HG02970 (cell line): ENCODE data around the gene PACSIN3.

ENCODE experiments used
- ATAC-seq: cut with Tn5 transposase; IDR thresholded peaks from one replicate; pipeline ENCODE4 v1.9.1; 2021; ENCODE audit warnings: mild to moderate bottlenecking, moderate library complexity, moderate number of reproducible peaks; ENCODE audit not compliant: unreplicated experiment, low FRiP score

PACSIN3 gene

DNA sequence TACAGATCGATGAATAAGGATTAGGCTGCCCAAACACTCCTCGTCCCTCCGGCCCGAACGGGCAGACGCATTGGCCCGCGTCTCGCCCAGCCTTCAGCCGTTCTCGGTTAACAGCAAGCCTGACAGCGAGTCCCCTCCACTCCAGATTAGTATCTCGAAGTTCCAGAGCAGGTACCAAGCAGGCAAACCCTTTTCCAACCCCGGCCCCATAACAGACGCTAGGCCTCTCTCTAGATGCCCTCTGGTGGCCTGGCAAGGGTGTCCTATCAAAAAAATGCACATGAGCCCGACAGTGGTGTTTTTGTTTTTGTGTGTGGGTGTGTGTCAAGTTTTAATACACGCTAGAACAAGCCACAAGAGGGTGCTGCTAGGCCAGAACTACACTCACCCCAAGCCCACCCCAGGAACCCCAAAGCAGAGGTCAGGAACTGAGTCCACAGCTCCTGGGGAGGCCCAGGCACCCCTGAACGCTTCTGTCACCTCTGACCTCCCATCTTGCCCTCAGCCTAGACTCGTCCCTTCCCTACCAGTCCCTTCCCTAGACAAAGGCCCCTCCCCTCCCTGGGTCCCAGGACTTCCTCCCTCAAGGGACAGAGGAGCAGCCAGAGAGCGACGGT lies 8.9 kb downstream of the PACSIN3 start:
- ATAC-seq: peak; percentile 41

DNA sequence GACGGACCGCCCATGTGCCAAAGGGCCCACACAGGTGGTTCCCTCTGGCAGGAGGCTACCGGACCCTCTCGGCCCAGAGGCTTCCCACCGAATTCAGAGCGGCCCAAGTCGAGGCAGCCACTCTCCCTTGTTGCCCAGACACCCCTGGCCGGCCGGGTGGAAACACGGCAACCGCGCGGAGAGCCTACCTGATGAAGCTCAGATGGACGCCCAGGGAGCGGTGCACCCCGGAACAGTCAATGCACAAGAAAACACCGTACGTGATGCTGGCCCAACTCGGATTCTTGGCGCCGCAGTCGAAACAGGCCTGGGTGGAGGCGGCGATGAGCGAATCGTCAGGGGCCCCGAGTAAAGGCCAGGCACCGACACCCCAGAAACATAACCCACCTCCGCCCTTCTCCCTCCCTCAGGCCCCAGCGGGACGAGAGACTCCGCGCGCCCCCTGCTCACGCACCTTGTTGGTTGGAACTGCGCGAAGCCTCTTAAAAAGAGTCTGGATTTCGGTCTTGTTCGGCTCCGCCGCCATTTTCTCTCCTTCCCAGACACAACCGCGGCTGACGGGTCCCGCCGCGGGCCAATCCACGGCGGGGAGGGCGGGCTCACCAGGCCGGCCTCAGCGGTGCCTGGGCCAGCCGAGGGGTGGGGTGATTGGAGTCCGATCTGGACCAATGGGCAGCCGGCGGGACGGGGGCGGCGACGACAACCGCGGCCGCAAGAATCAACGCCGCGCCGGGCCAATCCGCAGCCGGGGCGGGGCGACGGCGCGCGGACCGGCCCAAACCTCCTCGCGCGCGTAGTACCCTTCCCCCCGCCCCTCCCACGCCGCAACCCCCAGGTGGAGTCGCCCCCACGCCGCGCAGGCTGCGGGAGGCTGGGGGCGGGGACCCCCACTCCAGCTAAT lies 9.7 kb downstream of the PACSIN3 start, which contains the start of gene ARFGAP2:
TSS of gene ARFGAP2 (minus strand) at position 552 of the 901 bp plus-strand sequence. CDS start at position 526, 26 bp downstream.
- ATAC-seq: peak; percentile 87

- no peak for ATAC-seq
These were observed 10.4 kb downstream of the PACSIN3 start for GRCh38 chr11:47175746-47176327.

- no peak for ATAC-seq
These were observed 13.4 kb downstream of the PACSIN3 start for GRCh38 chr11:47172740-47173336.

- no peak for ATAC-seq
These were observed 14.4 kb downstream of the PACSIN3 start for GRCh38 chr11:47171856-47172255.

DNA sequence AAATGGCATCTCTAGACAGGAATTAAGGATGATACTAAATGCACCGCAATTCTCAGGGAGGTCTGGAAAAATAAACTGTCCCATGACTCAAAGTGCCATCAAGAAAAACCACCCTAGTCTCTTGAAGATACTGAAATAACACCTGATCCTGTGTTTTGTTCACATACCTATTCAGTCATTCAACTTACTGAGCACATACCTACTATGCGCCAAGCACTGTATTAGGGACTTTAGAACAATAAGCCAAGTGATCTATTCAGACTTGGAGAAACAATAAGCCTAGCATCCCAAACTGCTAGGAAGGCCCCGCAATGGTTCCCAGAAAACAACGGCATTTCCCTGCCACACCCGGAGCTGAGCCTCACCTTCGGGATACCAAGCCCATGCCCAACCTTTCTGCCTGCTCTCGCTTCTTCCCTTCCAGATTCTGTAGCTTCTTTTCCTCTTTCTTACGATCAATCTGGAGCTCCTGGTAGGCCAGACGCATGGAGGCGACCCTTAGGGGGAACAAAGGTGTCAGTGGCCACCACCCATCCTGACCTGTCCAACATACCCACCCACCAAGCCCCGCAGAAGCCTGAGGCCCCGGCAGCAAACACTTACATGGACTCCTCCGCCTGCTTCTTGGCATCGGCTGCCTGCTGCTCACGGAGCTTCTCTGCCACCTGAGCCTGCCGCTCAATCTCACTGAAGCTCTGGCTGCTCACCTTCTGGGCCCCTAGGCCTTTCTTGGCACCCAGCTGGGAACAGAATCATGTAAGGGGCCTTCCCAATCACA lies 15.0 kb downstream of the PACSIN3 start:
- ATAC-seq: no peak

GRCh38 chr11:47166368-47166767 lies 19.9 kb downstream of the PACSIN3 start:
- no peak for ATAC-seq

- ATAC-seq: no peak
These were observed 20.9 kb downstream of the PACSIN3 start for GRCh38 chr11:47165253-47165840.

DNA sequence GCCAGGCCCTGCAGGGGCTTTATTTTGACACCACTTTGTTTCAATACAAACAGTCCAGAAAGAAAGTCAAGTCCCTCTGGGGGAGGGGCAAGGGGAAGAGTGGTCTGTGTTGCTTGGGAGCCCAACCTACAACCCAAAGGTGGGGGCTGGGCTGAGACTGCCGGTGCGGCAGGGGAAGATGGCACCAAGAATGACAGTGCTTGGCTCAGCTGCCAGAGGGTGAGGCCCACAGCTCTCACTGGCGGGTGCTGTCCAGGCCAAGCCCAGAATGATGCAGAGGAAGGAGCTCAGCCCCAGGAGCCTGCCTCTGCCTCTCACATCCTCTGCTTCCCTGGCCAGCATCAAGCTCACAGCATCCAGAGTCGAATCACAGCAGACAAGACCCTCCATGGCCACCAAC lies 21.9 kb downstream of the PACSIN3 start:
- ATAC-seq: no peak

DNA sequence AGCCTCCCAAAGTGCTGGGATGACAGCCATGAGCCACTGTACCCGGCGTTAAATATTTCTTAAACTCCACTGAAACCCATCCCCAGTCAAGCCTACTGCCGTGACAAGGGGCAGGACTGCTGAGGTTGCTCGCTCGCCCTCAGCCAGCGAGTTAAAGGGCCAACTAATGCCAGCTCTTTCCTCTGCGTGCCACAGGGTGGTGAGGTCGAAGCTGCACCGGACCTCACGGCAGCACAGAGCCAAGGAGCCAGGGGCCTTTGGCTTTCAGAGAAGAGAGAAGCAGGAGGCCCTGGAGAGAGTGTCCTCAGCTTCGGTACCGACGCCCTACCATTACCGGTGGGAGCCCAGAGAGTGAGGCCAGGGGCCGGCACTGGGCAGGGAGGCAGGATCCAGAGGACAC lies 22.3 kb downstream of the PACSIN3 start:
- no peak for ATAC-seq

GRCh38 chr11:47163193-47163592 lies 23.0 kb downstream of the PACSIN3 start:
- no peak for ATAC-seq

DNA sequence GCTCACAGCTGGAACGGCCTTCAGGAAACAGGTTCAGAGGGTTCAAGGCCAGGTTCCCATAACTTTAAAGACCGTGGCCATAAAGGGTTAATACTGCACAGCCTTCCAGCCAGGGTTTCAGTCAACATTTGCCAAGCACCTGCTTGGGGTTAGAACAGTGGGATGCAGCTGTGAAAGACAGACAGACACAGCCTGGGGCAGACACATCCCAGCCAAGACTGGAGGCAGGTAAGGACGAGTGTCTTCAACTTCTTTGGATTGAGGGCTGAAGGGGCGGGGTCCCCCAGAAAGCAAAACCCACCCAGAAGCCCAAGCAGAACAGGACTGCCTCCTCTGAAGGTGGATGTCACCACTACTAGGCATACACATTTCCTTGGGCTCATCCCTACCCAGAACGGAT lies 23.8 kb downstream of the PACSIN3 start:
- ATAC-seq: no peak

DNA sequence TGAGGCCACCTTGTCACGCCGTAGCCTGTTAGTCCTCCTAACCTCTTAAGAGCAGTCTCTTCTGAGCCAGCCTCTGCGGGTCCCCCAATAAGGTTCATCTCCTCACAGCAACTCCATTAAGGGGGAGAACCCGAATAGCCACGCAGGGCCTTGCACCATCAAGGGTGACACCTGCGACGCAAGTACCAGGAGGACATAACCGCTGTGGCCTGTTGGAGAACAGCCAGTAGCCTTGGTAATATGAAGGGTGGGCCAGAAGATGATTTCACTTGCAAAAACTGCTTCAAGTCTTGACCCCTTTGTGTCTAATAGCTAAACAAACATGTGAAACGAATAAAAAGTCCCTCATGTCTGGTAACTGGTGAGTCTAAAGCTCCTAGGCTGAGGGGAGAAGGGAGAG lies 24.3 kb downstream of the PACSIN3 start:
- no peak for ATAC-seq

DNA sequence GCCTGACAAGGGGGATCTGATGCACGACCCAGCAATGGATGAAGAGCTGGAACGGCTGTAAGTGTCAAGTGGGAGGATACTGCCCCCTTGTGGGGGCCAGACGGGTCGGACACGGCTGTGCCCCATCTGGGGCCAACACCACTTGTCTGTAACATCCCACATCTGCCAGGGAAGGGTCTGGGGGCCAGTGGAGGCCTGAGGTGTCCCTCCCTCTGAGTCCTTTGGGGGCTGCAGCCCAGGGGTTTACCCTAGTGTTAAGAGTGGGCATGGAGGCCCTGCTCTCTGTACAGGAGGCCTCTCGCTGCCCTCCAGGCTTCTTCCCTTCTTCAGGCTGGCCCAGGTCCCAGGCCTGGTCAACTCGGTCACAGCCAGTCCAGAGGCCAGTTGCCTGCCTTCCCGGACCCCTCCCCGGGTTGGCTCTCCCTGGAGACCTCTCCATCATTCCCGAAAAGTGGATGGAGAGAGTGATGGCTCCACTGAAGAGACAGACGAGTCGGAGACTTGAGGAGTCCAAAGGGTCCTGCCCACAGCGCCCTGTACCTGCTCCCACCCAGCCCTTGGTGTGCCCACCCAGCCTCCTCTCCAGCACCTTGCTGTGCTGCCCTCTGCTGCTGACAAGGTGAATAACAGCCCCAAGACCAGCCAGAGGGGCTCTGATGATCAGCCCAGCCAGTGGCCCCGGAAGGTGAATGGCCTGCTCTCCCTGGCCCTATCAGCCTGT lies 24.9 kb downstream of the PACSIN3 start:
- ATAC-seq: no peak

GRCh38 chr11:47160753-47161133 lies 25.5 kb downstream of the PACSIN3 start:
- ATAC-seq: no peak

DNA sequence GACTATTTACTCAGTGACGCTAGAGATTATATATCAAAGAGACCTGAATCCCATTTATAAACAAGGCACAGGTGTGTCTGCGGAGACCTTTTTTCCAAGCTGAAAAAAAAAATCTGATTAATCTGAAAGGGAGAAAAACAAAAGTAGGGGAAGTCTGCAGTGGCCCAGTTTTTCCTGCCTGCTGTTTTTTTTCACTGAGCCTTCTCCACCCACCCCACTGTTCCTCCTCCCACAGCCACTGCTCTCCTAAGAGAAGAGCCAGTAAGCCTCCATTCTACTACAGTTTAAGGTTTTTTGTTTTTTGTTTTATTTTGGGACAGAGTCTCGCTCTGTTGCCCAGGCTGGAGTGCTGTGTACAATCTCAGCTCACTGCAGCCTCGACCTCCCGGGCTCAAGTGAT lies 28.0 kb downstream of the PACSIN3 start:
- no peak for ATAC-seq

GRCh38 chr11:47157805-47158204 lies 28.4 kb downstream of the PACSIN3 start:
- no peak for ATAC-seq

- no peak for ATAC-seq
These were observed 29.3 kb downstream of the PACSIN3 start for GRCh38 chr11:47156951-47157350.

DNA sequence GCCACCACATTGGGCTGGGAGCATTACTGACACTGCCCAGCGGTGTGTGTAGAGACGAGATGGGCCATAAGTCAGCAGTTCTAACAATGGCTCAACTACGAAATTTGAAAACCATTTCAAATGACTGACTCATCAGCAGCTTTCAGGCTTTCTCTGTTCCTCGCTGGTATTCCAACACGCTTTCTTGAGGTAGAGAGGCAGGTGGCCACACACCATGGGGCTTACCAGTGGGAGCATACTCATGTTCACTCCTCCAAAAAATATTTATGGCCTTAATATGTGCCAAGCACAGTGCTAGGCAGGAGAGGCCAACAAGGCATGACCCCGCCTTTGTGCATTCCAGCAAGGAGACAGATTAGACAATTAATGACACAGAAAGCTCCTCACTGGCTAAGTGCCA lies 29.9 kb downstream of the PACSIN3 start:
- no peak for ATAC-seq
